Right lobe of liver (tissue), 6 donors: ENCODE results near the gene RMDN2. TPM values are rescaled to one million over a fixed set of nuclear protein-coding genes. Genes with fewer than 3 reads are reported as not detected.
A peak's percentile ranks its signal among the peaks of the same experiment; 100 is the strongest.

Experiments
- ATAC-seq, 4 donors: fragments of 200-7000 bp; cut with Tn5 transposase; one replicate each; pipeline ENCODE4 v1.9.1; 2020; ENCODE audit warnings: mild to moderate bottlenecking in 4 of 4, moderate library complexity in 4 of 4
- DNase-seq, 3 donors: peaks; one replicate each; pipeline ENCODE4 v3.0.0-alpha.2; 2020
- H3K27ac ChIP-seq, 3 donors: fragments of 200-600 bp; one replicate each; pipeline ENCODE4 v1.8.0; 2022
- H3K27me3 ChIP-seq, 2 donors: fragments of 200-600 bp; one replicate each; pipeline ENCODE4 v1.8.0; 2022
- H3K36me3 ChIP-seq, 4 donors: fragments of 200-600 bp; sonication (generic) in 1 of 4; one replicate each; pipeline versions ENCODE4 v1.5.1 to v1.8.0; 2017 to 2022; ENCODE audit warnings: control low read depth in 1 of 4
- H3K4me1 ChIP-seq, 4 donors: fragments of 200-600 bp; sonication (generic) in 1 of 4; one replicate each; pipeline versions ENCODE4 v1.5.1 to v1.8.0; 2017 to 2022; ENCODE audit warnings: control low read depth in 1 of 4
- H3K4me3 ChIP-seq, 3 donors: fragments of 200-600 bp; one replicate each; pipeline ENCODE4 v1.8.0; 2022
- H3K9me3 ChIP-seq, 4 donors: fragments of 200-600 bp; sonication (generic) in 1 of 4; one replicate each; pipeline versions ENCODE4 v1.5.1 to v1.8.0; 2017 to 2022; ENCODE audit warnings: control low read depth in 1 of 4
- CTCF ChIP-seq, 4 donors: fragments of 200-600 bp in 3 of 4; fragments of 450-650 bp in 1 of 4; IDR thresholded peaks; one replicate each; pipeline versions ENCODE4 v1.5.1 to v1.8.0; 2016 to 2022; ENCODE audit warnings: antibody characterized with exemption in 4 of 4, mild to moderate bottlenecking in 2 of 4
- POLR2A ChIP-seq: fragments of 450-650 bp; IDR thresholded peaks from one replicate; pipeline ENCODE4 v1.6.1; 2017; ENCODE audit warnings: antibody characterized with exemption, mild to moderate bottlenecking
- WGBS: methylation state at CpG from one replicate; pipeline ENCODE4 v1.1.6; 2018; ENCODE audit warnings: low coverage, low lambda C conversion rate; ENCODE audit not compliant: insufficient coverage; ENCODE audit errors: missing lambda C conversion rate; 5-methylcytosine and 5-hydroxymethylcytosine counted together
- intact Hi-C, 2 donors: fragments of 100-400 bp; cut with DNase I; formaldehyde crosslinking; loops; one replicate each; pipeline versions ENCODE4 v1.11.2 to v1.14.1; 2022
- total RNA-seq, 6 experiments: library from RNA; depleted of rRNA in 2 of 6; stranded (reverse); fragments of >200 nt in 2 of 6; fragmentation: NEBNext Ultra II Directional in 3 of 6; extraction: Animal tissue kit (Norgen Biotek cat#: 25700) in 3 of 6; gene quantifications; one replicate each; pipeline versions ENCODE4 v1.1.0 to v1.2.4, GENCODE V29; 2016 to 2023
- donor health status: DM: no; HTN: yes; CAD: no.
- donor health status: DM: no; HTN: no; CAD: no.
- donor health status: DM: no; HTN: no; CAD: no.
- donor health status: DM: no; HTN: yes; CAD: no.
- donor health status: DM: no; HTN: yes; CAD: no.

The RMDN2 gene
- total RNA-seq, 6 experiments from 2014 or later = 8.8 to 18.5 (median 15.7) TPM

GRCh38 chr2:37906131-37906530 lies 19.0 kb upstream of the RMDN2 start:
- peak in 1 of 4 donors; percentile 38 for ATAC-seq

GRCh38 chr2:37907501-37908225 lies 17.4 kb upstream of the RMDN2 start:
- WGBS = 70% methylated on average over 4 of the region's 5 CpGs
- Histone ChIP-seq H3K27ac (no peak overlapping the region), H3K27me3 (no peaks in the 10 kb centered on the region), H3K4me3 (no peak overlapping the region), H3K36me3 (no peaks in the 10 kb centered on the region), H3K9me3 (no peaks in the 10 kb centered on the region), H3K4me1 (peaks cover 0 to 8% (median 3%) of the 10 kb centered on the region in 4 donors)
- intact Hi-C loops = no loop called here
- no peak for ATAC-seq
- TF ChIP-seq CTCF (IDR thresholded peaks at IDR 0.05) = no peak
- no peak for TF ChIP-seq POLR2A
- DNase-seq = no peak

More at GRCh38 chr2:37906131-37906530, 19.0 kb upstream of the RMDN2 start:
- Histone ChIP-seq H3K36me3 (no peaks in the 10 kb centered on the region), H3K4me1 (peaks cover 0 to 5% (median 0%) of the 10 kb centered on the region in 4 donors), H3K9me3 (no peaks in the 10 kb centered on the region), H3K27ac (no peak overlapping the region), H3K4me3 (no peak overlapping the region), H3K27me3 (no peaks in the 10 kb centered on the region)
- TF ChIP-seq CTCF (IDR thresholded peaks at IDR 0.05) (no peak), POLR2A (no peak)
- 51% methylated on average over 2 of the region's 2 CpGs for WGBS
- intact Hi-C loops = no loop called here
- no peak for DNase-seq

- Histone ChIP-seq H3K4me3 (no peak overlapping the region), H3K4me1 (peaks cover 0 to 24% (median 3%) of the 10 kb centered on the region in 4 donors), H3K27ac (no peak overlapping the region), H3K36me3 (no peaks in the 10 kb centered on the region), H3K9me3 (no peaks in the 10 kb centered on the region), H3K27me3 (no peaks in the 10 kb centered on the region)
- TF ChIP-seq POLR2A = no peak
- TF ChIP-seq CTCF (IDR thresholded peaks at IDR 0.05) = no peak
- WGBS = 51% methylated on average over 3 of the region's 4 CpGs
- intact Hi-C loops = no loop called here
- ATAC-seq (peak in 1 of 4 donors; percentile 52), DNase-seq (no peak)
These were observed 13.7 kb upstream of the RMDN2 start for GRCh38 chr2:37911296-37911873.

- Histone ChIP-seq H3K4me3 (no peak overlapping the region), H3K27me3 (no peaks in the 10 kb centered on the region), H3K27ac (no peak overlapping the region), H3K36me3 (no peaks in the 10 kb centered on the region), H3K4me1 (peaks cover 0 to 30% (median 3%) of the 10 kb centered on the region in 4 donors), H3K9me3 (no peaks in the 10 kb centered on the region)
- DNase-seq (no peak), ATAC-seq (no peak)
- intact Hi-C loops = no loop called here
- 55% methylated on average over 1 of the region's 1 CpG for WGBS
- TF ChIP-seq POLR2A (no peak), CTCF (IDR thresholded peaks at IDR 0.05) (no peak)
These were observed 13.0 kb upstream of the RMDN2 start for GRCh38 chr2:37912056-37912455.
